K562 (cell line): ENCODE data around the gene EFHB. TPM values are rescaled to one million over a fixed set of nuclear protein-coding genes. Genes with fewer than 3 reads are reported as not detected.

Source experiments
- BRD4 ChIP-seq: fragments of 200-600 bp; sonication (generic); IDR thresholded peaks from 2 replicates; pipeline ENCODE4 v1.6.1; 2017; ENCODE audit warnings: inconsistent platforms
- EP400 ChIP-seq: fragments of 450-650 bp; IDR thresholded peaks from 2 replicates; pipeline ENCODE4 v1.6.1; 2017; ENCODE audit warnings: antibody characterized with exemption, mild to moderate bottlenecking, moderate library complexity
- ERF ChIP-seq: fragments of 450-650 bp; formaldehyde crosslinking; IDR thresholded peaks from 2 replicates; pipeline ENCODE4 v1.4.0; 2020; ENCODE audit warnings: mild to moderate bottlenecking, mixed read lengths
- FOXJ3 ChIP-seq: sonication (generic); formaldehyde crosslinking; IDR thresholded peaks from 2 replicates; pipeline ENCODE4 v1.4.0; 2020; ENCODE audit warnings: mild to moderate bottlenecking, missing genetic modification reagents
- HDAC1 ChIP-seq, 2 experiments: fragments of 450-650 bp; IDR thresholded peaks; 2 replicates each; pipeline ENCODE4 v1.6.1; 2016 to 2017; ENCODE audit warnings: inconsistent platforms in 1 of 2, mild to moderate bottlenecking in 1 of 2, moderate library complexity in 1 of 2
- HNRNPH1 ChIP-seq: fragments of 200-400 bp; formaldehyde crosslinking; optimal IDR thresholded peaks from 2 replicates; pipeline ENCODE3; 2017; ENCODE audit warnings: low read depth, mild to moderate bottlenecking, low read length, moderate library complexity
- KLF1 ChIP-seq: fragments of 450-650 bp; IDR thresholded peaks from 2 replicates; pipeline ENCODE4 v1.6.1; 2016; ENCODE audit warnings: missing genetic modification characterization, missing compliant biosample characterization
- MCM5 ChIP-seq: fragments of 450-650 bp; IDR thresholded peaks from 2 replicates; pipeline ENCODE4 v1.6.1; 2016; ENCODE audit warnings: low read depth
- MYBL2 ChIP-seq, 2 experiments: fragments of 450-650 bp in 1 of 2; sonication (generic) in 1 of 2; formaldehyde crosslinking in 1 of 2; IDR thresholded peaks; 2 replicates each; pipeline versions ENCODE4 v1.6.1 to v1.8.1; 2017 to 2022; ENCODE audit warnings: borderline replicate concordance in 1 of 2, inconsistent platforms in 1 of 2, low read depth in 1 of 2, mild to moderate bottlenecking in 1 of 2, missing genetic modification reagents in 1 of 2, moderate library complexity in 1 of 2
- NFE2 ChIP-seq: IDR thresholded peaks from 2 replicates; pipeline ENCODE4 v1.6.1; 2014; ENCODE audit warnings: antibody characterized with exemption, low read depth
- RUNX1 ChIP-seq: sonication (generic); IDR thresholded peaks from 2 replicates; pipeline ENCODE4 v1.6.1; 2016; ENCODE audit warnings: antibody characterized with exemption, low read depth
- U2AF1 ChIP-seq: fragments of 200-400 bp; formaldehyde crosslinking; optimal IDR thresholded peaks from 2 replicates; pipeline ENCODE3; 2017; ENCODE audit warnings: mild to moderate bottlenecking, low read depth, low read length, moderate library complexity
- ZNF124 ChIP-seq: sonication (generic); formaldehyde crosslinking; IDR thresholded peaks from 2 replicates; pipeline ENCODE4 v1.8.1; 2022; ENCODE audit warnings: missing genetic modification reagents
- ZNF174 ChIP-seq: fragments of 250-450 bp; sonication (Bioruptor Pico); IDR thresholded peaks from 2 replicates; pipeline ENCODE4 v1.4.0; 2020; ENCODE audit warnings: mild to moderate bottlenecking
- ZNF253 ChIP-seq: fragments of 250-450 bp; sonication (Bioruptor Pico); conservative IDR thresholded peaks from 2 replicates; pipeline ENCODE4 v1.6.1; 2021; ENCODE audit warnings: mild to moderate bottlenecking
- polyA plus RNA-seq, 8 experiments: library from polyadenylated mRNA; depleted of rRNA in 4 of 8; stranded (reverse) in 5 of 8; unstranded in 3 of 8; fragments of >200 nt; fragmentation: Nextera tagmentation in 2 of 8; fragmentation: Illumina TruSeq in 1 of 8; extraction: Ambion mirVana in 2 of 8; extraction: Trizol in 1 of 8; gene quantifications; 2 replicates each; pipeline versions ENCODE4 v1.2.1 to v1.2.3, GENCODE V29; 2011 to 2014; ENCODE audit warnings: inconsistent platforms in 1 of 8, missing spikeins in 1 of 8
- total RNA-seq, 7 experiments: library from RNA; depleted of rRNA in 6 of 7; stranded (reverse); fragments of >200 nt in 6 of 7; fragmentation: Illumina TruSeq in 2 of 7; extraction: Trizol in 2 of 7; gene quantifications; 2 replicates each; pipeline versions ENCODE4 v1.2.1 to v1.2.3, GENCODE V29; 2011 to 2021; ENCODE audit warnings: low replicate concordance in 1 of 7
- TF ChIP-seq, protein P1 (sequence below): sonication (generic); formaldehyde crosslinking; IDR thresholded peaks from 2 replicates; pipeline ENCODE4 v1.8.0; 2023; ENCODE audit warnings: missing genetic modification reagents, mild to moderate bottlenecking, borderline replicate concordance
- TF ChIP-seq, protein P2 (sequence below): fragments of 250-450 bp; sonication (Bioruptor Pico); IDR thresholded peaks from 2 replicates; pipeline ENCODE4 v1.4.0; 2020; ENCODE audit warnings: mild to moderate bottlenecking, moderate library complexity, borderline replicate concordance
- TF ChIP-seq, protein P3 (sequence below), 2 experiments: fragments of 450-650 bp; conservative IDR thresholded peaks; 2 replicates each; pipeline ENCODE4 v1.6.1; 2017; ENCODE audit warnings: mild to moderate bottlenecking in 2 of 2, moderate library complexity in 2 of 2

Gene EFHB
- total and polyA plus RNA-seq, 9 of the 15 experiments (the other 6 are each of a cell fraction or from before 2014, with no cell fraction given) = 1.5 to 4.0 (median 1.8) TPM

DNA sequence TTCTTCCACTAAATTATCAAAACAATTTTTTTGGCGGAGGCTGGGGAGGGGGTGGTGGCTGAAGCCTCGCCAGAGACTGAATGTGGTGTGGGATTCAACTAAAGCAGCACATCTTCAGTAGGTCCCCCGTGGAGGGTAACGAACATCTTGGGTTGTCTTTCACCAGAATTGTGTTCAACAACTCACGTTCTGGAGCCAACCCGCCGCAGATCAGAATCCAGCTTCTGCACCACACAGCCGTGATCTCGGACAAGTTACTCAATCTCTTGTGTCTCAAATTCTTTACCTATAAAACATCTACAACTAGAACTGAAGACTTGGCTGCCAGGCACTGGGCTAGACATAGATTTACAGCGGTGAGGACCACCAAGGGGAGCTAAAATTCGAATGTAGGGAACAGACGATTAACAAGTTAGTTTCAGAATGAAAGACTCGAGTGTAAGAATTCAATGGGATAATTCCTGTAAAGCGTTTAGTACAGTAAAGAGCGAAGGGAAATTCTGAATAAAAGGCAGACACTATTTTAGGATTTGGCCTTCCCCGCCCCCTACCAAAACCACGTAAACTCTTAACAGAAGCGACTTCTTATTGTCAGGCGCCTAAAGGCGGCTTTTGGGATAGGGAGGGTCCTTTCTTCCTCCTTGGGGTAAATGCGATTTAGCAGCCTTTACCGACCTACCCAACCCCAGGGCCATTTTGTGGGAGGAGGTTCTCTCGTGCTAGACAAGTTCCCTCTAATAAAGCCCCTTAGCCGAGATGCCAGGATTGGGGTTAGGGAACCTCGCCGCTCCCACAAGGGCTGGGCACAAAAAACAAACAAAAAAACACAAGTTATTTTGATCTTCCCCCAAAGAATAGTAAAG, 12.2 kb upstream of the EFHB start (continued):
- TF ChIP-seq, protein P1, sequence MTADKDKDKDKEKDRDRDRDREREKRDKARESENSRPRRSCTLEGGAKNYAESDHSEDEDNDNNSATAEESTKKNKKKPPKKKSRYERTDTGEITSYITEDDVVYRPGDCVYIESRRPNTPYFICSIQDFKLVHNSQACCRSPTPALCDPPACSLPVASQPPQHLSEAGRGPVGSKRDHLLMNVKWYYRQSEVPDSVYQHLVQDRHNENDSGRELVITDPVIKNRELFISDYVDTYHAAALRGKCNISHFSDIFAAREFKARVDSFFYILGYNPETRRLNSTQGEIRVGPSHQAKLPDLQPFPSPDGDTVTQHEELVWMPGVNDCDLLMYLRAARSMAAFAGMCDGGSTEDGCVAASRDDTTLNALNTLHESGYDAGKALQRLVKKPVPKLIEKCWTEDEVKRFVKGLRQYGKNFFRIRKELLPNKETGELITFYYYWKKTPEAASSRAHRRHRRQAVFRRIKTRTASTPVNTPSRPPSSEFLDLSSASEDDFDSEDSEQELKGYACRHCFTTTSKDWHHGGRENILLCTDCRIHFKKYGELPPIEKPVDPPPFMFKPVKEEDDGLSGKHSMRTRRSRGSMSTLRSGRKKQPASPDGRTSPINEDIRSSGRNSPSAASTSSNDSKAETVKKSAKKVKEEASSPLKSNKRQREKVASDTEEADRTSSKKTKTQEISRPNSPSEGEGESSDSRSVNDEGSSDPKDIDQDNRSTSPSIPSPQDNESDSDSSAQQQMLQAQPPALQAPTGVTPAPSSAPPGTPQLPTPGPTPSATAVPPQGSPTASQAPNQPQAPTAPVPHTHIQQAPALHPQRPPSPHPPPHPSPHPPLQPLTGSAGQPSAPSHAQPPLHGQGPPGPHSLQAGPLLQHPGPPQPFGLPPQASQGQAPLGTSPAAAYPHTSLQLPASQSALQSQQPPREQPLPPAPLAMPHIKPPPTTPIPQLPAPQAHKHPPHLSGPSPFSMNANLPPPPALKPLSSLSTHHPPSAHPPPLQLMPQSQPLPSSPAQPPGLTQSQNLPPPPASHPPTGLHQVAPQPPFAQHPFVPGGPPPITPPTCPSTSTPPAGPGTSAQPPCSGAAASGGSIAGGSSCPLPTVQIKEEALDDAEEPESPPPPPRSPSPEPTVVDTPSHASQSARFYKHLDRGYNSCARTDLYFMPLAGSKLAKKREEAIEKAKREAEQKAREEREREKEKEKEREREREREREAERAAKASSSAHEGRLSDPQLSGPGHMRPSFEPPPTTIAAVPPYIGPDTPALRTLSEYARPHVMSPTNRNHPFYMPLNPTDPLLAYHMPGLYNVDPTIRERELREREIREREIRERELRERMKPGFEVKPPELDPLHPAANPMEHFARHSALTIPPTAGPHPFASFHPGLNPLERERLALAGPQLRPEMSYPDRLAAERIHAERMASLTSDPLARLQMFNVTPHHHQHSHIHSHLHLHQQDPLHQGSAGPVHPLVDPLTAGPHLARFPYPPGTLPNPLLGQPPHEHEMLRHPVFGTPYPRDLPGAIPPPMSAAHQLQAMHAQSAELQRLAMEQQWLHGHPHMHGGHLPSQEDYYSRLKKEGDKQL (CRISPR knock-in tag) = no peak
- TF ChIP-seq ZNF253 (CRISPR knock-in tag) (no peak), MCM5 (no peak), BRD4 (peak; percentile 94), EP400 (no peak), ZNF174 (peak; percentile 68; the same call in 1 of the 2 replicates), HNRNPH1 (no peak), HDAC1 (IDR thresholded peaks at IDR 0.05) (peak in 1 of 2 experiments; percentile 13; a peak in 1 of 4 replicates), FOXJ3 (CRISPR knock-in tag) (no peak), ZNF124 (CRISPR knock-in tag) (no peak), KLF1 (no peak), NFE2 (no peak), U2AF1 (no peak), ERF (CRISPR knock-in tag) (no peak), RUNX1 (no peak), MYBL2 (IDR thresholded peaks at IDR 0.05; ENCODE audit: low read depth) (0 out of 2 replicates have a peak, but pooled peaks have one; percentile 11), MYBL2 (CRISPR knock-in tag; IDR thresholded peaks at IDR 0.05; ENCODE audit: borderline replicate concordance) (no peak)
- TF ChIP-seq, protein P2, sequence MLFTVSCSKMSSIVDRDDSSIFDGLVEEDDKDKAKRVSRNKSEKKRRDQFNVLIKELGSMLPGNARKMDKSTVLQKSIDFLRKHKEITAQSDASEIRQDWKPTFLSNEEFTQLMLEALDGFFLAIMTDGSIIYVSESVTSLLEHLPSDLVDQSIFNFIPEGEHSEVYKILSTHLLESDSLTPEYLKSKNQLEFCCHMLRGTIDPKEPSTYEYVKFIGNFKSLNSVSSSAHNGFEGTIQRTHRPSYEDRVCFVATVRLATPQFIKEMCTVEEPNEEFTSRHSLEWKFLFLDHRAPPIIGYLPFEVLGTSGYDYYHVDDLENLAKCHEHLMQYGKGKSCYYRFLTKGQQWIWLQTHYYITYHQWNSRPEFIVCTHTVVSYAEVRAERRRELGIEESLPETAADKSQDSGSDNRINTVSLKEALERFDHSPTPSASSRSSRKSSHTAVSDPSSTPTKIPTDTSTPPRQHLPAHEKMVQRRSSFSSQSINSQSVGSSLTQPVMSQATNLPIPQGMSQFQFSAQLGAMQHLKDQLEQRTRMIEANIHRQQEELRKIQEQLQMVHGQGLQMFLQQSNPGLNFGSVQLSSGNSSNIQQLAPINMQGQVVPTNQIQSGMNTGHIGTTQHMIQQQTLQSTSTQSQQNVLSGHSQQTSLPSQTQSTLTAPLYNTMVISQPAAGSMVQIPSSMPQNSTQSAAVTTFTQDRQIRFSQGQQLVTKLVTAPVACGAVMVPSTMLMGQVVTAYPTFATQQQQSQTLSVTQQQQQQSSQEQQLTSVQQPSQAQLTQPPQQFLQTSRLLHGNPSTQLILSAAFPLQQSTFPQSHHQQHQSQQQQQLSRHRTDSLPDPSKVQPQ (CRISPR knock-in tag) = no peak
- TF ChIP-seq, protein P3, sequence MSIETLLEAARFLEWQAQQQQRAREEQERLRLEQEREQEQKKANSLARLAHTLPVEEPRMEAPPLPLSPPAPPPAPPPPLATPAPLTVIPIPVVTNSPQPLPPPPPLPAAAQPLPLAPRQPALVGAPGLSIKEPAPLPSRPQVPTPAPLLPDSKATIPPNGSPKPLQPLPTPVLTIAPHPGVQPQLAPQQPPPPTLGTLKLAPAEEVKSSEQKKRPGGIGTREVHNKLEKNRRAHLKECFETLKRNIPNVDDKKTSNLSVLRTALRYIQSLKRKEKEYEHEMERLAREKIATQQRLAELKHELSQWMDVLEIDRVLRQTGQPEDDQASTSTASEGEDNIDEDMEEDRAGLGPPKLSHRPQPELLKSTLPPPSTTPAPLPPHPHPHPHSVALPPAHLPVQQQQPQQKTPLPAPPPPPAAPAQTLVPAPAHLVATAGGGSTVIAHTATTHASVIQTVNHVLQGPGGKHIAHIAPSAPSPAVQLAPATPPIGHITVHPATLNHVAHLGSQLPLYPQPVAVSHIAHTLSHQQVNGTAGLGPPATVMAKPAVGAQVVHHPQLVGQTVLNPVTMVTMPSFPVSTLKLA (conservative IDR thresholded peaks at IDR 0.05) = no peak
